ENCODE results near the gene SFSWAP.
"Not testable (repeated sequence)": the region's sequence is repeated elsewhere in the genome, so short reads cannot be mapped to it uniquely, and the experiment has no call there.

Gene SFSWAP

GRCh38 chr12:131679816-131680215 lies 31.1 kb upstream of the SFSWAP start:
- DNase-seq, result not testable (repeated sequence)

- not testable (repeated sequence) for DNase-seq
These were observed 30.3 kb upstream of the SFSWAP start for GRCh38 chr12:131680392-131681256.

GRCh38 chr12:131681257-131681620 lies 29.7 kb upstream of the SFSWAP start:
- DNase-seq, result no peak

- DNase-seq, result peak; percentile 46
These were observed 29.0 kb upstream of the SFSWAP start for GRCh38 chr12:131681746-131682509.

GRCh38 chr12:131682510-131682895 lies 28.4 kb upstream of the SFSWAP start:
- peak; percentile 8 for DNase-seq

- no peak for DNase-seq
These were observed 27.4 kb upstream of the SFSWAP start for GRCh38 chr12:131683266-131684014.

- DNase-seq, result no peak
These were observed 26.7 kb upstream of the SFSWAP start for GRCh38 chr12:131684015-131684725.

- no peak for DNase-seq
These were observed 23.4 kb upstream of the SFSWAP start for GRCh38 chr12:131687346-131688125.

GRCh38 chr12:131688131-131688844 lies 22.6 kb upstream of the SFSWAP start:
- DNase-seq, result no peak

GRCh38 chr12:131688845-131689154 lies 22.1 kb upstream of the SFSWAP start:
- DNase-seq, result no peak

GRCh38 chr12:131690320-131690719 lies 20.6 kb upstream of the SFSWAP start:
- no peak for DNase-seq

GRCh38 chr12:131692431-131692830 lies 18.5 kb upstream of the SFSWAP start:
- no peak for DNase-seq

- DNase-seq, result no peak
These were observed 17.7 kb upstream of the SFSWAP start for GRCh38 chr12:131693149-131693548.

GRCh38 chr12:131694116-131694838 lies 16.6 kb upstream of the SFSWAP start:
- no peak for DNase-seq

- DNase-seq, result no peak
These were observed 14.9 kb upstream of the SFSWAP start for GRCh38 chr12:131695968-131696367.

GRCh38 chr12:131698286-131698685 lies 12.6 kb upstream of the SFSWAP start:
- no peak for DNase-seq

GRCh38 chr12:131699434-131699833 lies 11.5 kb upstream of the SFSWAP start:
- no peak for DNase-seq

- no peak for DNase-seq
These were observed 10.6 kb upstream of the SFSWAP start for GRCh38 chr12:131700271-131700670.

GRCh38 chr12:131701705-131702572 lies 9.0 kb upstream of the SFSWAP start:
- no peak for DNase-seq

- DNase-seq, result no peak
These were observed 8.4 kb upstream of the SFSWAP start for GRCh38 chr12:131702573-131702877.

Measured in activated CD4-positive, alpha-beta T cell treated with anti-CD3 and anti-CD28 coated beads for 48 hours (primary cell).